GM12873 (cell line): ENCODE measurements around the gene FLRT1.

Source experiments
- TF ChIP-seq, protein P1 (sequence below): IDR thresholded peaks from 2 replicates; pipeline ENCODE4 v1.5.1; 2012; ENCODE audit warnings: low read depth, mild to moderate bottlenecking, moderate library complexity, low read length, control low read depth; ENCODE audit not compliant: insufficient read depth; ENCODE audit errors: missing control alignments

FLRT1 gene

DNA sequence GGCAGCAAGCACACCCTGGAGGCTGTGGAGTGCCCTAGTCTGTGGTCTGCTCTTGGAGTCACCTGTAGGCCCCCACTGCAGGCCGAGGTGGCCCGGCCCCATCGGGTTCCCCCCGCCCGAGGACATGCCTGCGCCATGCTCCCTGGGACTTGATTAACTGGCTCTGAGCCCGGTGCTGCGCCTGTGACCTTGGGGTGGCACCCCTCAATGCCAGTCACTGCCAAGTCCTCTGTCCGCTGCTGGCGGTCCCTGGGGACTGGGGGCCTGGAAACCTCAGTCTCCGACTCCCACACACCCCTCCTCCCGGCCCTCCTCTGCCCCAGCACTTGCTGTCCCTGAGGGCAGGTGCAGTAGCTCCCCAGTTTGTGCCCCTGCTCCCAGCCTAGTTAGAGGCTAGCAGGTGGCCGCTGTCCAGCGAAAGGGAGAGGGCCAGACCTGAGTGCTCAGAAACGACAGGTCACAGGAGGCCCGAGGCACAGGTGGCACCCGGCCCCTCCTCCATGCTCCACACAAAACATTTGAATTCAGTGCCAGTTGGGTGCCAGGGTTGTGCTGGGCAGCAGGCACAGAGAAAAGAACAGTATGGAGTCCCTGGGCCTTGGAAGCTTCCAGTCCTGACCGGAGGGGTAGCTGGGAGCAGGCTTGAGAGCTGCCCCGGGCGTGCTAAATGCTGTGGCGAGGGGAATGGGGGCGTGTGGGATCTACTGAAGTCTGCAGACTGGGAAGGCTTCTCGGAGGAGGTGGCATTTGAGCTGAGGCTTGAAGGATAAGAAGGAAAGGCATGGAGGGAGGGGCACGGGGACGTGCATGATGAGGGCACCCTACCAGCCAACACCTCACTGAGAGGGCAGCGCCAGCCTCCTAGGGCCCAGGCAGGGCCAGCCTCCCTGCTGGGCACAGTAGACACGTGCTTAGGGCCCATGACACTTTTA lies 16.4 kb upstream of the FLRT1 start:
- TF ChIP-seq, protein P1, sequence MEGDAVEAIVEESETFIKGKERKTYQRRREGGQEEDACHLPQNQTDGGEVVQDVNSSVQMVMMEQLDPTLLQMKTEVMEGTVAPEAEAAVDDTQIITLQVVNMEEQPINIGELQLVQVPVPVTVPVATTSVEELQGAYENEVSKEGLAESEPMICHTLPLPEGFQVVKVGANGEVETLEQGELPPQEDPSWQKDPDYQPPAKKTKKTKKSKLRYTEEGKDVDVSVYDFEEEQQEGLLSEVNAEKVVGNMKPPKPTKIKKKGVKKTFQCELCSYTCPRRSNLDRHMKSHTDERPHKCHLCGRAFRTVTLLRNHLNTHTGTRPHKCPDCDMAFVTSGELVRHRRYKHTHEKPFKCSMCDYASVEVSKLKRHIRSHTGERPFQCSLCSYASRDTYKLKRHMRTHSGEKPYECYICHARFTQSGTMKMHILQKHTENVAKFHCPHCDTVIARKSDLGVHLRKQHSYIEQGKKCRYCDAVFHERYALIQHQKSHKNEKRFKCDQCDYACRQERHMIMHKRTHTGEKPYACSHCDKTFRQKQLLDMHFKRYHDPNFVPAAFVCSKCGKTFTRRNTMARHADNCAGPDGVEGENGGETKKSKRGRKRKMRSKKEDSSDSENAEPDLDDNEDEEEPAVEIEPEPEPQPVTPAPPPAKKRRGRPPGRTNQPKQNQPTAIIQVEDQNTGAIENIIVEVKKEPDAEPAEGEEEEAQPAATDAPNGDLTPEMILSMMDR: no peak

DNA sequence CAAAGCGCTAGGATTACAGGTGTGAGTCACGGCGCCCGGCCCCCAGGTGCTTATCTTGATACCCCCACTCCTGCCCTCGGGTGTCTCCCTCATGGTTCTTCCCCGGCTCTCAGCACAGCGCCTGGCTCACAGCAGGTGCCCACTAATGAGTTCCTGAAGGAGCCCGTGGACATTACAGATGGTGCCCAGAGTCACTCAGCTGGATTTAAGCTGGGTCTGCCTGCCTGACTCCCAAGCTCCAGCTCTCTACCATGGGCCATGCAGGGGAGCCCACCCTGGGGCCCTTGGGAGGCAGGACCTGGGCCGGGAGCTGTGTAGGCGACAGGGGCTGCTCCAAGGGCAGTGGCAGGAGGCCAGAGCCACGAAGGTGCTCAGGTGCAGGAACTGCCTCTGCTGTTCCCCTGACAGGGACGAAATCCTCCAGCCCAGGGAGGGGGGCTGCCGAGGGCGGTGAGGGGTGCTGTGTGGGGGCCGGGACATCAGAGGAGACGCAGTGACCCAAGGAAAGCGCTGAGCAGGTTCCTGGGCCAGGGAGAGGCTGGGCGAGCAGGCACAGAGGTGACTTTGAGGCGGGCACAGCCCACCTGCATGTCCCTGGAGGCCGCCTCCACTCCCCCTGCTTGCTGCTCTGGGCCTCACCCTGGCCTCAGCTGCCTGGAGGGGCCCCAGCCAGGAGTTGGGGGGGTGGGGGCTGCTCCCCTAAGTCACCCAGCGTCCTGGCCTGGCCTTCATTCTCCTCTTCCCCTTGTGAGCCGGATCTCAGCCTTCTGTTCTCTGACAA lies 14.6 kb upstream of the FLRT1 start:
- TF ChIP-seq, protein P1: no peak

GRCh38 chr11:64021757-64022093 lies 14.0 kb upstream of the FLRT1 start:
- TF ChIP-seq, protein P1: no peak

GRCh38 chr11:64022125-64022784 lies 13.5 kb upstream of the FLRT1 start:
- TF ChIP-seq, protein P1: no peak

DNA sequence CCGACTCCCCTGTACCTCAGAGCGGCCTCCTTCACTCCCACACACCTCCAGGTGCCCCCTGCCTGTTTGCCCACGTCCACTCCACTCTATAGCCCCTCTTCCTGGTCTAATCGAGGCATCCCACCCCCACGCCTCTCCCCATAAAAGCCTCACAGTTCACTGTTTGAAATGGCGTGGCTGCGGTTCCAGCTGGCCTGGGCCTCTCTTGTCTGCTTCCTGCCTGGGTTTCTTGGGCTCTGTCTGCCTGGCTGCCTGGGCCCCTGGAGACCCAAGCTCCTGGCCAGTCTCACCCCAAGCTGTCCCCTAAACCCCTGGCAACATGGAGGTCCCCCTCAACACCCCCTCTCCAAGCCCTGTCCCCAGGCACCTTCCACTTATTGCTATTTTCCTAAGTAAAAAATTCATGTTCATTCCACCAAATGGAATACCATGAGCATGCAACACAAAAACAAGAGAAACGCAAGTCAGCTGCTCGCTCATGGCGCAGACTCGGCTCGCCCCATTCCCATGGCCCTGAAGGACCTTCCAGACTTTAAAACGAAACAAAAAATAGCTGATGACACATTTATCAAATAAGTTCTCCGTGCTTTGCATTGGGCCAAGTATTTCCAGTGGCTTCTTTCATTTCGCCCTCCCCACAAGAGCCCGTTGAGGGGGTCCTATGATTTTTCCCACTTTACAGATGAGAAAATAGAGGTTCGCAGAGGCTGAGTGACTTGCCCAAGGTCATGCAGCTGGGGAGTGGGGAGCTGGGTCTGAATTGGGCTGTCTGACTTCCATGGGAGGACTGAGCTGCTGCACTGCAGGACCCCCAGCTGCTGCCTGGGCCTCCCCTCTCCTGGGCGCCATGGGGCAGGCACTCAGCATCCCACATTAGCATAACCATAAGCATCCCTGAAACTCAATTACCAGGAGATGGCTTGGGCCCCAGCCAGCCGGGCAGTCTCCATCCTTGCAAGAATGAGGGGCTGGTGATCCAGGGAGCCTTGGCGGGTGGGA lies 11.7 kb upstream of the FLRT1 start:
- TF ChIP-seq, protein P1: no peak

DNA sequence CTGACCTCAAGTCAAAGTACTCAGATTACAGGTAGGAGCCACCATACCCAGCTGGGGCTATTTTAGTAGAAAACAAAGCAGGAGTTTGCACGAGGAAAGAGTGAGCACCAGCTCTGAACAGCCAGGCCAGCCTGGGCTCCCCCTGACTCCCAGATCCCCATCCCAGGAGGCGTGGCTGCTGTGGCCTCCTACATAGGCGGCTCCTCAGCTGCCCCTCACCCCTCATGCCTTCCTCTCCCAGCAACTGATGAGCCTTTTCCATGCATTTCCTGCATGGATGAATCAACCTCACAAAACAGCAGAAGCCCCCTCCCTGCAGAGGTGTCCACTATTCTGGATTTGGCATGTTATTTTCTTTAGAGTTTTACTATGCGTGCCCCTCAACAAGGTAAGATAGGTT lies 10.5 kb upstream of the FLRT1 start:
- TF ChIP-seq, protein P1: no peak
